ENCODE measurements around the gene MT1X.
"Not testable (repeated sequence)": the region's sequence is repeated elsewhere in the genome, so short reads cannot be mapped to it uniquely, and the experiment has no call there.

- TF ChIP-seq EZH2phosphoT487 (IDR thresholded peaks at IDR 0.05; ENCODE audit: insufficient read depth, low read depth); EZH2 (IDR thresholded peaks at IDR 0.05; ENCODE audit: insufficient read depth, poor library complexity, severe bottlenecking): not testable (repeated sequence)
Measured at GRCh38 chr16:56672171-56672570, 10.1 kb upstream of the MT1X start.

All from GM23248 (cell line).